Kidney epithelial cell (primary cell): ENCODE results near the gene ZFR2. TPM values are rescaled to one million over a fixed set of nuclear protein-coding genes. Genes with fewer than 3 reads are reported as not detected.

Experiments
- DNase-seq: peaks from one replicate; pipeline ENCODE4 v3.0.0-alpha.2; 2010; ENCODE audit warnings: low read depth
- H3K27me3 ChIP-seq: 2 replicates; pipeline ENCODE4 v1.6.0; 2011; ENCODE audit warnings: low read length; ENCODE audit not compliant: control insufficient read depth, insufficient read depth
- H3K36me3 ChIP-seq: 2 replicates; pipeline ENCODE4 v1.5.1; 2011; ENCODE audit warnings: low read length; ENCODE audit not compliant: control insufficient read depth, insufficient read depth
- H3K4me3 ChIP-seq: 2 replicates; pipeline ENCODE4 v1.5.1; 2011; ENCODE audit warnings: low read depth, mild to moderate bottlenecking, control low read depth, low read length
- total RNA-seq: library from RNA; depleted of rRNA; stranded (reverse); fragments of >200 nt; gene quantifications from 2 replicates; pipeline ENCODE4 v1.2.3, GENCODE V29; 2015
- TF ChIP-seq, protein P1 (sequence below): IDR thresholded peaks from 2 replicates; pipeline ENCODE4 v1.5.1; 2011; ENCODE audit warnings: mild to moderate bottlenecking, moderate library complexity, low read length, control low read depth, inconsistent platforms; ENCODE audit not compliant: insufficient read depth, poor library complexity, severe bottlenecking

ZFR2 gene
- total RNA-seq, 1 donor from 2014 or later, result 0.17 TPM

DNA sequence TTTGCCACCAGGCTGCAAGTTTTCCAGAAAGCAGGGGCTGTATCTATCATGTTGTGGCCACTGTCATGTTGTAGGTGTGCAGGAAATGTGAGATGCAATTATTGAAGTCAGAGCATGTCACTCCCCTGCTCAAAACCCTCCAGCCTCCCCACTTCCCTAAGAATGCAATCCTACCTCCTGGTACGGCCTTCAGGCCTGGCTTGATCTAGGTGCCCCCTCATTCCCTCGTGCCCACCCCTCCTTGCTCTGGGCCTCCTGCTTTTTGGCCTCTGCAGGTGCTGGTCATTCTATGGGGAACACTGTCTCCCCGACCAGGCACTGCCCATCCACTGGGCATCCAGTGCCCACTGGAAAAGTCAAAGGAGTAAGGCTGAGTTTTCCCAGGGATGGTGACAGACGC, 54.2 kb downstream of the ZFR2 start:
- Histone ChIP-seq H3K36me3 (no peaks in the 10 kb centered on the region), H3K4me3 (no peak overlapping the region), H3K27me3 (peaks cover 9% of the 10 kb centered on the region)
- TF ChIP-seq, protein P1, sequence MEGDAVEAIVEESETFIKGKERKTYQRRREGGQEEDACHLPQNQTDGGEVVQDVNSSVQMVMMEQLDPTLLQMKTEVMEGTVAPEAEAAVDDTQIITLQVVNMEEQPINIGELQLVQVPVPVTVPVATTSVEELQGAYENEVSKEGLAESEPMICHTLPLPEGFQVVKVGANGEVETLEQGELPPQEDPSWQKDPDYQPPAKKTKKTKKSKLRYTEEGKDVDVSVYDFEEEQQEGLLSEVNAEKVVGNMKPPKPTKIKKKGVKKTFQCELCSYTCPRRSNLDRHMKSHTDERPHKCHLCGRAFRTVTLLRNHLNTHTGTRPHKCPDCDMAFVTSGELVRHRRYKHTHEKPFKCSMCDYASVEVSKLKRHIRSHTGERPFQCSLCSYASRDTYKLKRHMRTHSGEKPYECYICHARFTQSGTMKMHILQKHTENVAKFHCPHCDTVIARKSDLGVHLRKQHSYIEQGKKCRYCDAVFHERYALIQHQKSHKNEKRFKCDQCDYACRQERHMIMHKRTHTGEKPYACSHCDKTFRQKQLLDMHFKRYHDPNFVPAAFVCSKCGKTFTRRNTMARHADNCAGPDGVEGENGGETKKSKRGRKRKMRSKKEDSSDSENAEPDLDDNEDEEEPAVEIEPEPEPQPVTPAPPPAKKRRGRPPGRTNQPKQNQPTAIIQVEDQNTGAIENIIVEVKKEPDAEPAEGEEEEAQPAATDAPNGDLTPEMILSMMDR, result no peak
- DNase-seq, result no peak

- Histone ChIP-seq H3K4me3 (no peak overlapping the region), H3K36me3 (no peaks in the 10 kb centered on the region), H3K27me3 (peaks cover 10% of the 10 kb centered on the region)
- DNase-seq, result no peak
- TF ChIP-seq, protein P1, result no peak
Observed at GRCh38 chr19:3813473-3814392, 55.1 kb downstream of the ZFR2 start.

GRCh38 chr19:3810708-3811355, 58.0 kb downstream of the ZFR2 start:
- Histone ChIP-seq H3K4me3 (no peak overlapping the region), H3K27me3 (peaks cover 8% of the 10 kb centered on the region), H3K36me3 (no peaks in the 10 kb centered on the region)
- DNase-seq, result no peak
- TF ChIP-seq, protein P1, result no peak

DNA sequence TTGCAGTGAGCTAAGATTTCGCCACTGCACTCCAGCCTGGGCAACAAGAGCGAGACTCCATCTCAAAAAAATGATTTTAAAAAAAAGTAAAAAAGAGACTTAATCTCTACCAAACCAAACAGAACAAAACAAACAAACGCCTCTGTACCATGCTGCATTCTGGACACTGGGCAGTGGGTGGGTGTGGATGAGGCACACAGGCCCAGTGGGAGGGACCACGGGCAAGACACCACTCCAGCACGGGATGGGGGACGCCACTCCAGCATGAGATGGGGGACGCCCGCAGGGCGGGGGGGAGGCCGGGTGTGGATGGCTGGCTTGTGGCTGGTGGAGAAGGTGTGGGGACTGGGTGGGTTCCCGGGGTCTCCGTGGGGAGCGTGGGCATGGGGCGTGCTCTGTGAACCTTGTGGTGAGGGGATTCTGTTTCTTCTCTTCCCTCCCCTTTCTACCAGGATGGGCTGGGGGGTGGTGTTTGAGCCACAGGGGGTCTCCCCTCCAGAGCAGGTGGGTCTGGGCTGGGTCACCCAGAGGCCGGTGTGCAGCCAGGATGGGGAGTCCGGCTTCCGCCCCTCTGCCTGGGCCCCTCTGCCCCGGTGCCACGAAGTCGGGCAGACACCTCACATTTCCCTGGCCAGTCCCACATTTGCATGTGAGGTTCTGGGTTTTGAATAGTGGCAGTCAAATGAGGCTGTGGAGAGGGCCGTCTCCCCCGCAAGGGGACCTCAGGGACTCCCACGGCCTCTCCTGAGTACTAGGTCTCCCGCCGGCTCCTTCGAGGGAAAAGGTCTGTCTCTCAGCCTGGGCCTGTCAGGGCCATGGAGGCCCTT, 58.7 kb downstream of the ZFR2 start:
- H3K27me3 ChIP-seq, result peaks cover 8% of the 10 kb centered on the region
- no peak for DNase-seq
- H3K4me3 ChIP-seq, result no peak overlapping the region
- TF ChIP-seq, protein P1, result no peak
- H3K36me3 ChIP-seq, result no peaks in the 10 kb centered on the region

- TF ChIP-seq, protein P1, result no peak
- H3K36me3 ChIP-seq, result no peaks in the 10 kb centered on the region
- peaks cover 8% of the 10 kb centered on the region for H3K27me3 ChIP-seq
- H3K4me3 ChIP-seq, result no peak overlapping the region
- DNase-seq, result no peak
Observed at GRCh38 chr19:3808420-3809143, 60.3 kb downstream of the ZFR2 start.
